Kidney epithelial cell (primary cell): ENCODE measurements around the gene DVL1. TPM values are rescaled to one million over a fixed set of nuclear protein-coding genes. Genes with fewer than 3 reads are reported as not detected.

ENCODE experiments used
- DNase-seq: peaks from one replicate; pipeline ENCODE4 v3.0.0-alpha.2; 2010; ENCODE audit warnings: low read depth
- H3K27me3 ChIP-seq: 2 replicates; pipeline ENCODE4 v1.6.0; 2011; ENCODE audit warnings: low read length; ENCODE audit not compliant: control insufficient read depth, insufficient read depth
- H3K36me3 ChIP-seq: 2 replicates; pipeline ENCODE4 v1.5.1; 2011; ENCODE audit warnings: low read length; ENCODE audit not compliant: control insufficient read depth, insufficient read depth
- H3K4me3 ChIP-seq: 2 replicates; pipeline ENCODE4 v1.5.1; 2011; ENCODE audit warnings: low read depth, mild to moderate bottlenecking, control low read depth, low read length
- CTCF ChIP-seq: IDR thresholded peaks from 2 replicates; pipeline ENCODE4 v1.5.1; 2011; ENCODE audit warnings: mild to moderate bottlenecking, moderate library complexity, low read length, control low read depth, inconsistent platforms; ENCODE audit not compliant: insufficient read depth, poor library complexity, severe bottlenecking
- total RNA-seq: library from RNA; depleted of rRNA; stranded (reverse); fragments of >200 nt; gene quantifications from 2 replicates; pipeline ENCODE4 v1.2.3, GENCODE V29; 2015

The DVL1 gene
- total RNA-seq, 1 donor from 2014 or later = 87.3 TPM

- H3K4me3 ChIP-seq = no peak overlapping the region
- peaks cover under 1% of the 10 kb centered on the region for H3K27me3 ChIP-seq
- no peaks in the 10 kb centered on the region for H3K36me3 ChIP-seq
- no peak for TF ChIP-seq CTCF
- DNase-seq = no peak
Measured at GRCh38 chr1:1359664-1360468, 10.6 kb upstream of the DVL1 start.

DNA sequence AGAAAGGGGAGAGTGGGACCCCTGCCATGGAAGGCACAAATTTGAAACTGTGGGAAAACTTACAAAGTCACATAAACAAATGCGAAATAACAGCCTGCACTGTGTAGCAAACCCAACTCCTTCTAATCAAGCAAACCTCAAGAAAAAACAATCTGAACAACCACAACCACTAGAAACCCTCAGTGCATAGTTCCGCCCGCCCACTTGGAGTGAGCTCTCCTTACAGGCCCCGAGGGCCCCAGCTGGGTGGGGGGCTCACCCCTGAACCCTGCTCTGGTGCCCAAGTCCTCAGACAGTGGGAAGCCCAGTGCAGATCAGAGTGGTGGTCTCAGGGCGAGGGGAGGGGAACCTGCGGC lies 10.1 kb upstream of the DVL1 start:
- DNase-seq = no peak
- TF ChIP-seq CTCF = no peak
- Histone ChIP-seq H3K27me3 (peaks cover 7% of the 10 kb centered on the region), H3K36me3 (peaks cover 1% of the 10 kb centered on the region), H3K4me3 (no peak overlapping the region)

DNA sequence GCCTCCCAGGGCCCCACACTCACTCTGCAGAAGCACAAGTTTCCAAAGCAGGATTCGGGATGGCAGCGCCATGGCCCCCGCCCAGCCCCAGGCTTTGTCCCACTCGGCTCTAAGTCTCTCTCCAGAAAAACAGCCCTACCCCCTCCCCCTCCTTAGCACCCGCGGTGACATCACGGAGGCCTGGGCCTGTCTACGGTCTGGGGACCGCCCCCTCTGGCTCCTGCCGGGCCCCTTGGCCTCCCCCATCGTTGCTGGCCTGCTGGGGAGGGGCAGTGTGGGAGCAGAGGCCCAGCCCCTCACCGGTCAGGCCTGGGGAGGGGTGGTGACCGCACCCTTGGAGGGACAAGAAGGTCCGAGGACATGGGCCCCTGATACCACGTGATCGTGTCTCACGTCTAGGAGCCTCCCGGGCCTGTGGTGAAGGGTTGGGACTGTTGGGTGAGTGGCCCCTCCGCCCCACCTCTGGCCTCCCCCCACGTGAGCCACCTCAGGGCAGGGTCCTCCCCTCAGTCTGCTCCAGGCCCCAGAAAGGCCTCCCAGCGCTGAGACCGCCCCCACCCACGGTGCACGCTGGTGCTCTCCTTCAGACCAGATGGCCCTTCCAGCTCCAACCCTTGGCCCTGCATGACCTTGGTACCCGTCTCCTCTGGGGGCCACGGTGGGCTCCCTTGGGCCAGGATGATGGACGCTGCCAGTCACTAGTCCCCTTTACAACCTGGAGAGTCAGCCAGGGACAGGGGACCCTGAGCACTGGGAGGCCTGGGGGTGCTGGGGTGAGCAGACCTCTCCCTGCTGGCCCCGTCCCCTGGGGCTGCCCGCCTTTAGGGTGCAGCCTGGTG lies 9.4 kb upstream of the DVL1 start, which contains the start of gene MXRA8:
TSS of gene MXRA8 (minus strand) at position 123 of the 839 bp plus-strand sequence. CDS start at position 72, 51 bp downstream.
- peaks cover 13% of the 10 kb centered on the region for H3K27me3 ChIP-seq
- peaks cover 1% of the 10 kb centered on the region for H3K36me3 ChIP-seq
- TF ChIP-seq CTCF = no peak
- H3K4me3 ChIP-seq = peak within 1 kb of the TSS; percentile 44
- DNase-seq = no peak

GRCh38 chr1:1357871-1358432 lies 8.7 kb upstream of the DVL1 start:
- peak overlapping the region; percentile 44 for H3K4me3 ChIP-seq
- H3K27me3 ChIP-seq = peaks cover 15% of the 10 kb centered on the region
- TF ChIP-seq CTCF = no peak
- DNase-seq = no peak
- peaks cover 1% of the 10 kb centered on the region for H3K36me3 ChIP-seq

DNA sequence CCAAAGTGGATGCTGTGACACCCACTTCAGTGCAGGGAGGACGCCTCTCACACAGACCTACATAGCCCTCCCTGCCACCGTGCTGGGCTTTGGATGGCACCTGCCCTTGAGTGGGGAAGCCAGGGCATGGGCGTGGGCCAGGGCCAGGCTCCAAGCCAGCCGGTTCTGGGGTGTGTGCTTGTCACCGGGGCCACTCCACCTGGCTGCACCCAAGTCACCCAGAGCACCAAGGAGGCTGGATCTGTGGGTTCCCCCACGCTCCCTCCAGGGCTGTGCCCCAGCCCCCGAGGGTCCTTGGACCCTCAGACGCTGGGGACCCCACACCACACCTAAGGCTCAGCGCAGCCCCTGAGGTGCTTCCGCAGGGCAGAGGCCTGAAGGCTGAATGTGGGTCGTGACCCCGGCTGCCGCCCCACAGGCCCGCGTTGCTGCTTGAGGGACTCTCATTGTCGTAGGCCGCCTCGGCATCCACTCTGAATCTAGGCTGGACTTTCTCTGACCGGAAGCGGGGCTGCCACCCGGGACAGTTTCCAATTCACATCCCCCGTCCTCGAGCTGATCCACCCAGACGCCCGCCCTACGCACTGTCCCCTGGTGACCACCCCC lies 7.7 kb upstream of the DVL1 start:
- H3K27me3 ChIP-seq = peaks cover 15% of the 10 kb centered on the region
- TF ChIP-seq CTCF = no peak
- no peak for DNase-seq
- peaks cover 1% of the 10 kb centered on the region for H3K36me3 ChIP-seq
- H3K4me3 ChIP-seq = peak overlapping the region; percentile 44
